Activated T-helper 2 cell treated with anti-CD3 and anti-CD28 coated beads, Interferon-gamma antibody, Interleukin-2, Interleukin-4, amounts not matched to agents 10 μg/mL and 5 μg/mL and 100 μg/mL, durations not matched to agents 14 hours and 24 hours and 36 hours (primary cell): Measurements from ENCODE around the gene GRB10. TPM values are rescaled to one million over a fixed set of nuclear protein-coding genes. Genes with fewer than 3 reads are reported as not detected.
A peak's percentile ranks its signal among the peaks of the same experiment; 100 is the strongest.

ENCODE experiments used
- DNase-seq: peaks from one replicate; pipeline ENCODE4 v3.0.0; 2021; ENCODE audit warnings: low spot score
- H3K27ac Mint-ChIP-seq: one replicate; pipeline ENCODE4 v1.8.0; 2021; ENCODE audit warnings: mixed read lengths
- H3K27me3 Mint-ChIP-seq: one replicate; pipeline ENCODE4 v1.8.0; 2021; ENCODE audit warnings: low read depth, mixed read lengths
- H3K36me3 Mint-ChIP-seq: one replicate; pipeline ENCODE4 v1.8.0; 2021; ENCODE audit warnings: low read depth, mixed read lengths
- H3K4me1 Mint-ChIP-seq: one replicate; pipeline ENCODE4 v1.8.0; 2021; ENCODE audit warnings: low read depth, mixed read lengths
- H3K4me3 Mint-ChIP-seq: one replicate; pipeline ENCODE4 v1.8.0; 2021; ENCODE audit warnings: low read depth, mild to moderate bottlenecking, moderate library complexity, mixed read lengths
- H3K9me3 Mint-ChIP-seq: one replicate; pipeline ENCODE4 v1.8.0; 2021; ENCODE audit warnings: mixed read lengths
- intact Hi-C: fragments of 100-400 bp; cut with micrococcal nuclease; formaldehyde crosslinking; loops from one replicate; pipeline ENCODE4 v1.15.1; 2023
- total RNA-seq: library from RNA; stranded (reverse); gene quantifications from 2 replicates; pipeline ENCODE4 v1.2.3, GENCODE V29; 2022

The GRB10 gene
- total RNA-seq, 1 donor from 2014 or later, result 2.3 TPM

GRCh38 chr7:50795831-50796230 lies 13.1 kb upstream of the GRB10 start:
- no peak overlapping the region for H3K27ac Mint-ChIP-seq
- peaks cover 61% of the 10 kb centered on the region for H3K27me3 Mint-ChIP-seq

GRCh38 chr7:50795253-50795652 lies 12.6 kb upstream of the GRB10 start:
- no peak overlapping the region for H3K27ac Mint-ChIP-seq
- intact Hi-C loops, result no loop called here

More at GRCh38 chr7:50795831-50796230, 13.1 kb upstream of the GRB10 start:
- no peak overlapping the region for H3K4me3 Mint-ChIP-seq
- H3K36me3 Mint-ChIP-seq, result no peaks in the 10 kb centered on the region
- intact Hi-C loops, result no loop called here
- H3K9me3 Mint-ChIP-seq, result no peaks in the 10 kb centered on the region
- peaks cover 7% of the 10 kb centered on the region for H3K4me1 Mint-ChIP-seq
- no peak for DNase-seq

GRCh38 chr7:50793947-50794570 lies 11.4 kb upstream of the GRB10 start:
- Mint-ChIP-seq H3K4me3 (peak overlapping the region; percentile 61), H3K27me3 (peaks cover 64% of the 10 kb centered on the region), H3K9me3 (no peaks in the 10 kb centered on the region), H3K4me1 (peaks cover 7% of the 10 kb centered on the region), H3K36me3 (no peaks in the 10 kb centered on the region), H3K27ac (no peak overlapping the region)
- no peak for DNase-seq
- intact Hi-C loops, result loop anchor here (5.0 kb wide), 1 partner anchor 328 kb away; no protein-coding TSS in a partner anchor

More at GRCh38 chr7:50795253-50795652, 12.6 kb upstream of the GRB10 start:
- Mint-ChIP-seq H3K27me3 (peaks cover 63% of the 10 kb centered on the region), H3K4me3 (no peak overlapping the region), H3K4me1 (peaks cover 7% of the 10 kb centered on the region), H3K9me3 (no peaks in the 10 kb centered on the region), H3K36me3 (no peaks in the 10 kb centered on the region)
- DNase-seq, result no peak

GRCh38 chr7:50793120-50793946 lies 10.6 kb upstream of the GRB10 start:
- peak; percentile 18 for DNase-seq
- Mint-ChIP-seq H3K36me3 (no peaks in the 10 kb centered on the region), H3K4me3 (peak overlapping the region; percentile 61), H3K27me3 (peaks cover 69% of the 10 kb centered on the region), H3K27ac (no peak overlapping the region), H3K9me3 (no peaks in the 10 kb centered on the region), H3K4me1 (peaks cover 7% of the 10 kb centered on the region)
- intact Hi-C loops, result loop anchor here (5.0 kb wide), 1 partner anchor 329 kb away; no protein-coding TSS in a partner anchor

GRCh38 chr7:50792342-50793119 lies 9.8 kb upstream of the GRB10 start:
- peak overlapping the region; percentile 78 for H3K4me3 Mint-ChIP-seq
- peaks cover 68% of the 10 kb centered on the region for H3K27me3 Mint-ChIP-seq
- intact Hi-C loops, result loop anchor here (5.0 kb wide), 1 partner anchor 330 kb away; no protein-coding TSS in a partner anchor
- H3K4me1 Mint-ChIP-seq, result peaks cover 7% of the 10 kb centered on the region
- no peak for DNase-seq
- no peaks in the 10 kb centered on the region for H3K9me3 Mint-ChIP-seq
- no peaks in the 10 kb centered on the region for H3K36me3 Mint-ChIP-seq
- H3K27ac Mint-ChIP-seq, result peak overlapping the region; percentile 19

- Mint-ChIP-seq H3K4me1 (peaks cover 7% of the 10 kb centered on the region), H3K36me3 (no peaks in the 10 kb centered on the region), H3K4me3 (peak overlapping the region; percentile 78), H3K27me3 (peaks cover 69% of the 10 kb centered on the region), H3K9me3 (no peaks in the 10 kb centered on the region), H3K27ac (no peak overlapping the region)
- no peak for DNase-seq
- intact Hi-C loops, result loop anchor here (5.0 kb wide), 1 partner anchor 330 kb away; no protein-coding TSS in a partner anchor
Observed at GRCh38 chr7:50791938-50792341, 9.2 kb upstream of the GRB10 start.

- Mint-ChIP-seq H3K27me3 (peaks cover 71% of the 10 kb centered on the region), H3K9me3 (no peaks in the 10 kb centered on the region), H3K4me3 (peak overlapping the region; percentile 78), H3K36me3 (no peaks in the 10 kb centered on the region), H3K4me1 (peaks cover 7% of the 10 kb centered on the region), H3K27ac (no peak overlapping the region)
- intact Hi-C loops, result loop anchor here (5.0 kb wide), 1 partner anchor 331 kb away; no protein-coding TSS in a partner anchor
- DNase-seq, result no peak
Observed at GRCh38 chr7:50791363-50791937, 8.8 kb upstream of the GRB10 start.

GRCh38 chr7:50790381-50790780 lies 7.7 kb upstream of the GRB10 start:
- intact Hi-C loops, result loop anchor here (5.0 kb wide), 1 partner anchor 332 kb away; no protein-coding TSS in a partner anchor

GRCh38 chr7:50788382-50788781 lies 5.7 kb upstream of the GRB10 start:
- H3K4me1 Mint-ChIP-seq, result peaks cover 6% of the 10 kb centered on the region
- H3K27ac Mint-ChIP-seq, result no peak overlapping the region
- intact Hi-C loops, result no loop called here
- H3K27me3 Mint-ChIP-seq, result peaks cover 68% of the 10 kb centered on the region
- no peak for DNase-seq
- H3K4me3 Mint-ChIP-seq, result no peak overlapping the region
- no peaks in the 10 kb centered on the region for H3K36me3 Mint-ChIP-seq
- no peaks in the 10 kb centered on the region for H3K9me3 Mint-ChIP-seq

More at GRCh38 chr7:50790381-50790780, 7.7 kb upstream of the GRB10 start:
- DNase-seq, result no peak
- Mint-ChIP-seq H3K36me3 (no peaks in the 10 kb centered on the region), H3K4me1 (peaks cover 7% of the 10 kb centered on the region), H3K27ac (no peak overlapping the region), H3K9me3 (no peaks in the 10 kb centered on the region), H3K27me3 (peaks cover 73% of the 10 kb centered on the region), H3K4me3 (peak overlapping the region; percentile 14)

- Mint-ChIP-seq H3K27me3 (peaks cover 73% of the 10 kb centered on the region), H3K4me3 (no peak overlapping the region), H3K27ac (no peak overlapping the region), H3K4me1 (peaks cover 10% of the 10 kb centered on the region), H3K9me3 (no peaks in the 10 kb centered on the region), H3K36me3 (no peaks in the 10 kb centered on the region)
- intact Hi-C loops, result no loop called here
- no peak for DNase-seq
Observed at GRCh38 chr7:50787825-50788224, 5.1 kb upstream of the GRB10 start.

GRCh38 chr7:50785346-50785745 lies 2.6 kb upstream of the GRB10 start:
- intact Hi-C loops, result no loop called here
- peaks cover 62% of the 10 kb centered on the region for H3K27me3 Mint-ChIP-seq
- H3K9me3 Mint-ChIP-seq, result no peaks in the 10 kb centered on the region
- no peak for DNase-seq
- no peaks in the 10 kb centered on the region for H3K36me3 Mint-ChIP-seq
- peaks cover 15% of the 10 kb centered on the region for H3K4me1 Mint-ChIP-seq
- no peak overlapping the region for H3K4me3 Mint-ChIP-seq
- H3K27ac Mint-ChIP-seq, result no peak overlapping the region
